Panc1 (cell line): ENCODE measurements around the gene KRTAP10-6.

ENCODE experiments used
- CTCF ChIP-seq: fragments of 450-650 bp; IDR thresholded peaks from 2 replicates; pipeline ENCODE4 v1.5.1; 2017; ENCODE audit warnings: mild to moderate bottlenecking
- POLR2AphosphoS5 ChIP-seq: IDR thresholded peaks from 2 replicates; pipeline ENCODE4 v1.6.1; 2012; ENCODE audit warnings: mild to moderate bottlenecking, low read depth, low read length, moderate library complexity
- TCF7L2 ChIP-seq: IDR thresholded peaks from 2 replicates; pipeline ENCODE4 v1.6.1; 2011; ENCODE audit warnings: mild to moderate bottlenecking, low read depth, low read length, inconsistent platforms

DNA sequence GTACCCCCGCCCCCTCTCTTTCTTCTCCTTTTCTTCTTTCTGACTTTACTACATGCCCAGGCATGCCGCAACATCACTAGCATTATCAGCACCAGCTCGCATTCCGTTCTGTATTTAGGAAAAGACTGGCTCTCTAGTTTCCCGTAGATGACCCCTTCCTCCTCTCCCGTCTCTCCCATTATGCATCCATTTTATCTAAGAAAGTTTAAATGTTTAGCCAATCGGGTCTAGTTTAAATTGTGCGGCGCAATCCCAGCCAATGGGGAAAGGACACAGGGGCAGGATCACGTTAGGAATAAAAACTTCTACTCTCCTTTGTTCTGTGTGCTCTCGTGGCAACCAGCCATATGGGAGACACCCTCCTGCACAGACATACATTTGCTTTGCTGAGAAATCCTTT is 5.8 kb upstream of the KRTAP10-6 start:
- TF ChIP-seq CTCF = no peak
- no peak for TF ChIP-seq POLR2AphosphoS5
- TF ChIP-seq TCF7L2 = no peak
